Right atrium auricular region (tissue), 2 donors: Measurements from ENCODE around the gene TRIP4. TPM values are rescaled to one million over a fixed set of nuclear protein-coding genes. Genes with fewer than 3 reads are reported as not detected.
"Not testable (repeated sequence)": the region's sequence is repeated elsewhere in the genome, so short reads cannot be mapped to it uniquely, and the experiment has no call there.

Experiments
- DNase-seq: peaks from one replicate; pipeline ENCODE4 v3.0.0-alpha.2; 2019; ENCODE audit warnings: low spot score
- H3K27ac ChIP-seq, 2 donors: fragments of 200-600 bp; sonication (generic); 1 replicate in 1 of 2; 2 replicates in 1 of 2; pipeline ENCODE4 v1.5.1; 2016 to 2019
- H3K27me3 ChIP-seq, 2 donors: fragments of 200-600 bp; sonication (generic); one replicate each; pipeline versions ENCODE4 v1.5.1 to v1.6.0; 2017 to 2019
- H3K36me3 ChIP-seq: fragments of 200-600 bp; sonication (generic); one replicate; pipeline ENCODE4 v1.5.1; 2016
- H3K4me1 ChIP-seq, 2 donors: fragments of 200-600 bp; sonication (generic); one replicate each; pipeline versions ENCODE4 v1.5.1 to v1.6.0; 2017 to 2019
- H3K4me3 ChIP-seq, 2 donors: fragments of 200-600 bp; sonication (generic); 1 replicate in 1 of 2; 2 replicates in 1 of 2; pipeline ENCODE4 v1.5.1; 2017 to 2019; ENCODE audit warnings: mild to moderate bottlenecking in 1 of 2, moderate library complexity in 1 of 2
- H3K9me3 ChIP-seq, 2 donors: fragments of 200-600 bp; sonication (generic); one replicate each; pipeline ENCODE4 v1.5.1; 2019
- total RNA-seq, 2 donors: library from RNA; depleted of rRNA; stranded (reverse); fragments of >200 nt; gene quantifications; one replicate each; pipeline ENCODE4 v1.1.0, GENCODE V29; 2016
- TF ChIP-seq, protein P1 (sequence below), 2 donors: fragments of 200-600 bp; sonication (generic); IDR thresholded peaks; one replicate each; pipeline ENCODE4 v1.5.1; 2019; ENCODE audit warnings: antibody characterized with exemption in 2 of 2

The TRIP4 gene
- total RNA-seq, 2 donors from 2014 or later = 7.8 to 8.7 TPM

DNA sequence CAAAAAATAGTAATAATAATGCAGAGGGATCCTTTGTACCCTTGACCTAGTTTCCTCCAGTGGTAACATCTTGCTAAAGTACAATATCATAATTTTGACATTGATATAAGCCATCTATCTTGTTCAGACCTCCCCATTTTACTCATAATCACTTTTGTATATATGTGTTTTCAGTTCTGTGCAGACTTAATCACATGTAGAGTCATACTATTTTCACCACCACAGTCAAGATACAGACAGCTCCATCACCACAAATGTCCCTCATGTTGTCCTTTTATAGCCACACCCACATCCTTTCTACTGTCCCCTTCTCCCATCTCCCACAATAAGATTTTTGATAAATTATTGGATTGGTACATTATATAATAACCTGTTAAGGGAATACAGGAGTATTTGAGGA, 98.2 kb downstream of the TRIP4 start:
- no peaks in the 10 kb centered on the region for H3K4me1 ChIP-seq
- H3K27me3 ChIP-seq = no peaks in the 10 kb centered on the region
- TF ChIP-seq, protein P1, sequence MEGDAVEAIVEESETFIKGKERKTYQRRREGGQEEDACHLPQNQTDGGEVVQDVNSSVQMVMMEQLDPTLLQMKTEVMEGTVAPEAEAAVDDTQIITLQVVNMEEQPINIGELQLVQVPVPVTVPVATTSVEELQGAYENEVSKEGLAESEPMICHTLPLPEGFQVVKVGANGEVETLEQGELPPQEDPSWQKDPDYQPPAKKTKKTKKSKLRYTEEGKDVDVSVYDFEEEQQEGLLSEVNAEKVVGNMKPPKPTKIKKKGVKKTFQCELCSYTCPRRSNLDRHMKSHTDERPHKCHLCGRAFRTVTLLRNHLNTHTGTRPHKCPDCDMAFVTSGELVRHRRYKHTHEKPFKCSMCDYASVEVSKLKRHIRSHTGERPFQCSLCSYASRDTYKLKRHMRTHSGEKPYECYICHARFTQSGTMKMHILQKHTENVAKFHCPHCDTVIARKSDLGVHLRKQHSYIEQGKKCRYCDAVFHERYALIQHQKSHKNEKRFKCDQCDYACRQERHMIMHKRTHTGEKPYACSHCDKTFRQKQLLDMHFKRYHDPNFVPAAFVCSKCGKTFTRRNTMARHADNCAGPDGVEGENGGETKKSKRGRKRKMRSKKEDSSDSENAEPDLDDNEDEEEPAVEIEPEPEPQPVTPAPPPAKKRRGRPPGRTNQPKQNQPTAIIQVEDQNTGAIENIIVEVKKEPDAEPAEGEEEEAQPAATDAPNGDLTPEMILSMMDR (IDR thresholded peaks at IDR 0.05) = no peak
- no peaks in the 10 kb centered on the region for H3K9me3 ChIP-seq
- no peak overlapping the region for H3K27ac ChIP-seq
- H3K36me3 ChIP-seq = no peaks in the 10 kb centered on the region
- no peak for DNase-seq
- no peak overlapping the region for H3K4me3 ChIP-seq

DNA sequence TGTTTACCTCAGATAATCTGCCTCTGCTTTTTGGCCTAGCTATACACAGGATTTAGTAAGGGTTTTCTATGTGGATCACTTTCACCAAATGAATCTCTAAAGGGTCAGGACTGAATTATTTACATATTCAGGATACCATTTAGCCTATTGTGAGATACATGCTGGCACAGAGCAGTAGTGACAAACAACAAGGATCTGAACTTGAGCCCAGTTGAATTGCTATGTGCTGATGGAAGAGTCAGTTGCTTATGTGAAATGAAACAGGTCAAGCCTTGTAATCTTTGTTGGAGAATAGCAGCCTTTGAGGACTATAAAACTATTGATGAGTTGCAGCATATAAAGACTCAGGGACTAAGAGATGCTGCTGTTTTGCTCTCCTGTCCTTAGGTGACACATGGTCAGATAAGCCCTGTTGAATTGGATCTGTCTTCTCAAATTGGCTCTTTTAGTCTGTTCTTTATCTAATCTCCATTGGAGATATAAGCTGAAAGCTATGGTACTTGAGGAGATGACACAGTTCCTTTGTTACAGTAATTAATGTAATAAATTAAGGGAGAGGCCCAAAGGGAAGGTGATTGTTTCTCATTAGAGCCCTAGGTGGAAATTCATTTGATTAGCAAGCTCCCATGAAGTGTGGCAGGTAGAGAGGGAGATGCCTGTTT, 103.1 kb downstream of the TRIP4 start:
- no peaks in the 10 kb centered on the region for H3K4me1 ChIP-seq
- TF ChIP-seq, protein P1 (IDR thresholded peaks at IDR 0.05) = no peak
- DNase-seq = no peak
- H3K9me3 ChIP-seq = no peaks in the 10 kb centered on the region
- no peaks in the 10 kb centered on the region for H3K27me3 ChIP-seq
- no peak overlapping the region for H3K4me3 ChIP-seq
- H3K36me3 ChIP-seq = no peaks in the 10 kb centered on the region
- H3K27ac ChIP-seq = no peak overlapping the region

DNA sequence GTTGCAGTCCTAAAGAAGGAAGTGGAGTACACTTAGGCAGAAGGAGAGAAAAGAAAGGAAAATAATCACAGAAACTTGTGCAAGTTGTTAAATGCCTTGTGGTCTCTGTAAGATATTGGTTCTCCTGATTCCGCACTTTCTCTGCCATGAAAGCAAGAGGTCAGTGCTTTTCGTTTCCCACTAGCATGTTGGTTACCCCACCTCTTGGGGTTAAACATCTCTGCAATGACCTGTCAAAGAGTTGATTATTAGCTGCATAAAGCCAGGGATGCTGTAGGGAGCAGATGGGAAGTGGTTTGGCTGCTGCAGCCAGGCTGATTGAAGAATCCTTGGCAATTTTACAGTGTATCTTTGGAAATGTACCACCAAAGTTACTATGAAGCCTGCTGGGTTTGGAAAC, 106.0 kb downstream of the TRIP4 start:
- no peak for DNase-seq
- no peak overlapping the region for H3K27ac ChIP-seq
- no peaks in the 10 kb centered on the region for H3K36me3 ChIP-seq
- H3K4me1 ChIP-seq = no peaks in the 10 kb centered on the region
- no peak overlapping the region for H3K4me3 ChIP-seq
- H3K27me3 ChIP-seq = no peaks in the 10 kb centered on the region
- H3K9me3 ChIP-seq = no peaks in the 10 kb centered on the region
- TF ChIP-seq, protein P1 (IDR thresholded peaks at IDR 0.05) = no peak

DNA sequence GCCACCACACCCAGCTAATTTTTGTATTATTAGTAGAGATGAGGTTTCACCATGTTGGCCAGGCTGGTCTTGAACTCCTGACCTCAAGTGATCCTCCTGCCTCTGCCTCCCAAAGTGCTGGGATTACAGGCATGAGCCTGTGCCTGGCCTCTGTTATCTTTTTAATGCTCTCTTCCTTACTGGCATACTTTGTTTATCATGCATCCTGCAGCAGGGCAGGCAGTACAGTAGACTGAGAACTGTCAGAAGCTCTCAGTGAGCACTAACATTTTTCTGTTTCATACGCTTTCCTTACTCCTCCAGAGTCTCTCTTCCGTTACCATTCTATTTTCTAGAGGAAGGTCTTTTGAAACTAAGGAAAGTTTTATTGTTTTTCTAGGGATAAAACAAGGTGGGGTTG, 108.3 kb downstream of the TRIP4 start:
- H3K4me3 ChIP-seq, H3K27ac ChIP-seq, H3K36me3 ChIP-seq, H3K9me3 ChIP-seq, H3K27me3 ChIP-seq, DNase-seq, H3K4me1 ChIP-seq: not testable (repeated sequence)

DNA sequence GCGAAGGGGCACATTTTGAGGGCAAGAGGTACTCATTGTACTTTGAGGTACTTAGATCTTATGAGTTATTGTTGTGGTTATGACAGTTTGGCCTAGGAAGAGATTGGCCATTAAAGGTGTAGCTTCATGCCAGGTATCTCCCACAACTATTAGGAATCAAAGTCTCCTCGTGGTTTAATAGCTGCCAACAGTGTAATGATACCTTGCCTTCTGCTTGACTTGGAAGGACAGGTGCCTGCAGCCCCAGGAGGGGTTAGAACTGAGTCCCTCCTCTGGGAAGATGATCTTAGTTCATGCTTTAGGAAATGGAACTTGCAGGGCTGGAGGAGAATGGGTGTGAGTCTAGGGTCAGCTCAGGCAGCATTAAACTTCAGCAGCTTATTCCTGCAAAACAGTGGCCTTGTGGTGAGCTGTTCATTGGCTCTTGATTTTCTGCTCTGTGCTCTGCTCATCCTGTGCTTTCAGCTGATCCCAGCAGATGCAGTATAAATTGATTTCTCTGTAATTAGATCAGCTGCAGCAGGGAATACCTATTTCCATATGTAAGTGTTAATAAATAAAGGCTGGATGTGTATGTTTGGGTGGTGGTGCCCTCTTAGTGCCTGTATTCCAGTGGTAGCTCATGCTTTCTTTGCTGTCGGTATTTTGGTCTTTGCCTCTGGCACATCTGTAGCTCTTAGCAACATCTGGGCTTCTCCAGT, 113.2 kb downstream of the TRIP4 start:
- H3K4me1 ChIP-seq = peaks cover 0 to 33% of the 10 kb centered on the region in 2 donors
- TF ChIP-seq, protein P1 (IDR thresholded peaks at IDR 0.05) = no peak
- no peak overlapping the region for H3K4me3 ChIP-seq
- peaks cover 7% of the 10 kb centered on the region for H3K36me3 ChIP-seq
- no peak overlapping the region for H3K27ac ChIP-seq
- DNase-seq = no peak
- H3K9me3 ChIP-seq = no peaks in the 10 kb centered on the region
- no peaks in the 10 kb centered on the region for H3K27me3 ChIP-seq

DNA sequence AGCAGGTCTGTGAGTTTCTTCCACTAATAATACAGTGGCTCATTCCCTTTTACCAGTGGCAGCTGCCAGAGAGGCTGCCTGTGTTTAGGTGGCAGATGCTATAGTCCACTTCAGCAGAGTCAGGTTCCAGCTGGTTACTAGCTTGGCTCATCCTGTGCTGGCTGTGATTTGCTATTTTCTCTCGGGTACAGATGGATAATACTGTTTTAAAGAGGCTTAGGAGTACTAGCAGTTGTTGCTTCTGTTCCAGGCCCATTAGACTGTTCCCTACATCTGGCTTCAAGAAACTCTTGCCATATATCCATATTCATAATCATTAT, 113.7 kb downstream of the TRIP4 start:
- Histone ChIP-seq H3K4me1 (peaks cover 0 to 37% of the 10 kb centered on the region in 2 donors), H3K9me3 (no peaks in the 10 kb centered on the region), H3K36me3 (peaks cover 7% of the 10 kb centered on the region), H3K4me3 (no peak overlapping the region), H3K27ac (no peak overlapping the region), H3K27me3 (no peaks in the 10 kb centered on the region)
- no peak for DNase-seq
- TF ChIP-seq, protein P1 (IDR thresholded peaks at IDR 0.05) = no peak
